Stimulated activated CD4-positive, alpha-beta T cell treated with anti-CD3 and anti-CD28 coated beads, Interleukin-2, amount 100 ng/mL, for 24 hours (primary cell): ENCODE measurements around the gene MYH13.

Experiments used
- DNase-seq, 2 donors: peaks; one replicate each; pipeline ENCODE4 v3.0.0-alpha.2; 2020

The MYH13 gene

GRCh38 chr17:10372906-10373305, at the start of gene MYH13:
Gene MYH13, minus strand, starts transcription at chr17:10373006. Its CDS starts 8,476 bp downstream, at chr17:10364530.
- DNase-seq, result no peak

DNA sequence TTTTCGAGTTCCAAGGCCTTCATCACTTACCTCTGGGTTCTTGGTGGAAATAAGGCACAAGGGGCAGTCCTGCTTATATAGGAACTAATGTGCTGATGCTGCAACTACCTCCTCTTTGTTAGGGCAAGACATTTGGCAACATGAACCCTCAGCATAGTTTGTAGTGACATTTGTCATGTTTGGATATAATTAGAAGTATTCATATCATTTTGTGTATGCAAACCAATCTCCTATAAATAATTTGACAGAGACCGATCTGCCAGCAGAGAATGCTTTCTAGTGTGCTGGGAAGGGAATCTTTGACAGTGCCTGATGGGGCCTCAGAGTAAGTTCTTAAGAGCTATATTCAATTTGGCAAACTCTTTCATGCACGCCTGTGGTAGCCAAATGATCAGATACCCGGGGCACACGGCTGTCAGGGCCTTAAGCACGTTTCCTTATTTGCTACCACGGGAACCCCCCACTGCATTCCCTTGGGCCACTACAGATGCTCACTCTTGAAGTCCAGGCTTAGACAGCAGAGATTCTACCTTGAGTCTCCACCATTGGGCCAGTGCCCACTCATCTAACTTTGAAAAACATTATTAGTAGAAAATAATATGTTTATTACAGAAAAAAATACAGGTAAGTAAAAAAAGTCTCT, 49.2 kb upstream of the MYH13 start, which contains the start of gene MYH8:
Gene MYH8, minus strand, starts transcription at position 51 of the 643 bp plus-strand sequence. CDS start 1,723 bp downstream, outside the sequence.
- no peak for DNase-seq

- DNase-seq, result no peak
Observed at GRCh38 chr17:10421211-10421610, 48.4 kb upstream of the MYH13 start.

DNA sequence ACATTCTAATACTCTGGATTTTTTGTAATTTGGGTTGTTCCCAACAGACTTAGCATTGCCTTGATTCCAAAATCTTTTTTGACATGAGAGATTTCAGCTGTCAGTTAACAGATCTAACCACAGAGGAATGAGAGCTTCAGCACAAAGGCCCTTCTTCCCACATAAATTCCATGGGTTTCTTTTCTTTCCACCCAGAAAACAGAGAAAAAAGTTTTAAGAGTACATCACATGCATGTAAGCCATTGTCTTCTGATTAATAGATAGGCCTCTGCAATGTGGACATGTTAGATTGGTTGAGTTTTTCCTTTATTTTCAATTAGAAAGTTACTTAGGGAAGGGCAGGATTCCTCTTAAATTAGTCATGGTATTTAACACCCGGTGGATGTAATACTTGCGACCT, 48.0 kb upstream of the MYH13 start:
- DNase-seq, result no peak

DNA sequence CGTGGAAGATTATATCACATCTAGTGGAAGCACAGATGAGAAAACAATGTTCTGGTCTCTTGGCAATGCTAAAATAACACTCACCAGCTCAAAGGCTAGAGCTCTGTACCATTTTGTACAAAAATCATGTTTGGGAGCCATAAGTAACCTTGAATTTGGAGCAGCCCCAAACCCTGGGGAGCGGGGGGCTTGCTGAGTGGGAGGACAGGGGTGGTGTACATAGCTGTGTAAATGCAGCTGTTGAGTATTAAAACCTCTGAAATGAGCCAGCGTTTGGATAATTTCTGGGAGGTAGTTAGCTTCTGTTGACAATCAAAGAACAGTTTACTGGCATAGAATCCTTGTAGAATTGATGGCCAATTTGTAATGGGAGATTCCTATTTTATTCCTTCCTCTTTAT, 44.6 kb upstream of the MYH13 start:
- no peak for DNase-seq

GRCh38 chr17:10415161-10415560, 42.4 kb upstream of the MYH13 start:
- no peak for DNase-seq

GRCh38 chr17:10403589-10403988, 30.8 kb upstream of the MYH13 start:
- no peak for DNase-seq

DNA sequence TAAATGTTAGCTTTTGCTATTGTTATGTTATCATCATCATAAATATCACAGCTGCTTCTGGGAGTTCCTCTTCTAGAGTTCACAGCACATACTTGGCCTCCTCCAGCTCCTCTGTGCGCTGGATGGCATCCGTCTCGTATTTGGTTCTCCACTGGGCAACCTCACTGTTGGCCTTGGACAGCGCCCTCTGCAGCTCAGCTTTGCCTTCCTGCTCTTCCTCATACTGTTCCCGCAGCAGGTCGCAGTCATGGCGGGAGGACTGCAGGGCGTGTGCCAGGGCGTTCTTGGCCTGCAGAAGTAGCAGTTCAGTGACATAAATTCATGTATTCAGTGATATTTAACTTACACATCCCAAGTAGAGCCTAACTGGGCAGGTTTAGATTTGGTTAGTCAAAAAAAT, 25.5 kb upstream of the MYH13 start:
- DNase-seq, result no peak

GRCh38 chr17:10396524-10397163, 23.8 kb upstream of the MYH13 start:
- DNase-seq, result no peak

DNA sequence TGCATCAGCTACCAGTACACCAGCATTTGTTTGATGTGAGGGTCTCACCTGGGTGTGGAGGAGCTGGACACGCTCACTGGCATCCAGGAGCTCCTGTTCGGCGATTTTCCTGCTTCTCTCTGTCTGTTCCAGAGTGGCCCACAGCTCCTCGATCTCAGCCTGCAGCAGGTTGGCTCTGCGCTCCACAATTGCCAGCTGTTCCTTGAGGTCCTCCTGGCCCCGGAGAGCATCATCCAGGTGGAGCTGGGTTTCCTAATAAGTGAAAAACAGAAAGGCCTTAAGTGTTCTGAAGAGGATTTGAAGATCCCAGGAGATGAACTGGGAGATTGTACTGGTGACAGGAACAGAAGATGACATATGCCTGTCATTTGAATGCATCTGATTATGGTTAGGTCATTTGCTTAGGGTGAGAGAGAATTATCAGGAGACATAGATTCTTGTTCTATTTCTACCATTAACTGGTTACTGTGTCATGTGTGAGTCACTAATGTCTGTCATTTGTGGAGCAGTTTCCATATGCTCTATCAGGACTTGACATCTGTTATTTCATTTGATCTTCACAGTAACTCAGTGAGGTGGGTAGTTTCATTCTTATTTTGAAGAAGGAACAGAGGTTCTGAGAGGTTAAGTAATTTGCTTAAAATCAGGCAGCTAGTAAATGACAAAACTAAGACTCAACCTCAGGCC, 21.5 kb upstream of the MYH13 start:
- DNase-seq, result no peak

- no peak for DNase-seq
Observed at GRCh38 chr17:10392880-10393279, 20.1 kb upstream of the MYH13 start.

DNA sequence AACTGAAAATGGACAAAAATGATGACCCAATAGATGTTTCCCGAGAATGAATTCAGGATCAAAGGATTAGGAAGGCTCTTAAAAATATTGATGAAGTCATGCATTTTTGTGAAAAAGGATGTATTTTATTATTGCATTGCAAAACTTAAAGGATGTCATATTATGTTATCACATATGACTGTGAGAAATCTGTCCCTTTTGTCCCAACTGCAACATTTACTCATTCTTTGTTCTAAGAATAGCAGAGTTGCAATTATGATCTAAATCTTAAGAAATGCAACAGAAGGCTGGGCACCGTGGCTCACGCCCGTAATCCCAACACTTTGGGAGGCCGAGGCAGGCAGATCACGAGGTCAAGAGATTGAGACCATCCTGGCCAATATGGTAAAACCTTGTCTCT, 13.1 kb upstream of the MYH13 start:
- DNase-seq, result no peak

- DNase-seq, result no peak
Observed at GRCh38 chr17:10384175-10384574, 11.4 kb upstream of the MYH13 start.

DNA sequence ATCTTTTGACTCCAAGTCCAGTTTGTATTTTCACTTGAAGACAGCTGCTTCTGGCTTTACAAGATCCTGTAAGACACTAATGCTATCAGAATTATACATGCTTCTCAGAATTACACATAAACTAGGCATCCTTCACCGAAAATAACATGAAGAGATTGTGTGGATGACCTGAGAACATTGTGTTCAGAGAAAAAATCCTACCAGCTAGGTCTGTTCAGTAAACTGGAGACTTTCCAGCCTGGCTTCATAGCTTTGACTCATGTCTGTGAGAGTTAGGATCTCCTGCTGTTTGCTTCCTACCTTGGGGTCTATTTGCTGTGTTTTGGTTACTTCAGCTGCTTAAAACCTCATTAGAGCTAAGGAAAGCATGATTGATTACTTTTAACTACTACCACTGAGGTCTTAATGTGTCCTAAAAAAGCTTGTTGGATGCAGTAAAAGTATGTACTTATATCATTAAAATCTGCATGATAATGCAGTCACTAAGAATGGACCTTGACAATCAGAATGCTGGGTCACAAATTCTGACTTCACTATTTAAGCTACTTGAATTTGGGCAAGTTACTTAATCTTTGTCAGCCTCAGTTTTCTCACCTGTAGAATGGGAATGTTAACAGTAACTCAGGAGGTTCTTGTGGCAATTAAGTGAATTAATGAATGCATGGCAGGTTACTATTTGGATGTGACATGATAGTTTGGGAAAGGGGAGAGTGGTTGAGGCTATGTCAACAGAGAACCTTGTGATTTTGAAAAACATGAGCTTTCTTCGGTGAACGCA, 8.0 kb upstream of the MYH13 start:
- DNase-seq, result no peak

GRCh38 chr17:10370016-10370608, 2.7 kb downstream of the MYH13 start:
- no peak for DNase-seq

- no peak for DNase-seq
Observed at GRCh38 chr17:10369239-10369638, 3.6 kb downstream of the MYH13 start.

GRCh38 chr17:10368561-10368960, 4.2 kb downstream of the MYH13 start:
- DNase-seq, result no peak

DNA sequence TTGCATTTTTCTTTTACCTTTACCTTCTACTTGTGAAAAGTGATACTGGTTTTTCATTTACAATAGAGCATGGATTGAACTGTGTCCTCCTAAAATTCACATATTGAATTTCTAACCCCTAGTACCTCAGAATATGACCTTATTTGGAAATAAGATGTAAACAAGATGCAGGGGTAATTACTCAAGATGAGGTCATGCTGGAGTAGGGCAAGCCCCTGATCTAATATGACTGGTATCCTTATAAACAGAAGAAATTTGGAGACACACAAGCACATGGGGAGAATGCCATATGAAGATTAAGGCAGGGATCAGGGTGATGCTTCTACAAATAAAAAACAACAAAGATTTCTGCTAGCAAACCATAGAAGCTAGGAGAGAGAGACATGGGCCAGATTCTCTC, 12.2 kb downstream of the MYH13 start:
- DNase-seq, result no peak

- DNase-seq, result peak; percentile 17 to 35
Observed at GRCh38 chr17:10357768-10358167, 15.0 kb downstream of the MYH13 start.

DNA sequence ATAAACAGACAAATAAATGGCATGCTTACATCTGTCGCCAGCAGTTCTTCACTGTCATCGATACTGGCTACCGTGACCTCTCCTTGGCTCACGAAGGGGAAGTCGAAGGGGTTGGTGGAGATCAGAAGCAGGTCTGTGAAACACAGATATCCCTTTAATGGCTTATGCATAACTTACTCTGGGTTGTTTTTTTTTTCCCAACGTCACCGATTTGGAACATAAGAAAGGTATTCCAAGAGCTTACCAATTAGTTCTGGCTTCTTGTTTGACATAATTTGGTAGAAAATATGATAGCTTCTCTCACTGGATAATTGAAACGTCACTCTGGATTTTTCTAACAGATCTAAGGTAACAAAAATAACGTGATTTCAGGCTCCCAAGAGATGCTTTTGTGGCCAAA, 18.2 kb downstream of the MYH13 start:
- no peak for DNase-seq

- DNase-seq, result no peak
Observed at GRCh38 chr17:10352893-10353292, 19.9 kb downstream of the MYH13 start.

GRCh38 chr17:10349403-10349802, 23.4 kb downstream of the MYH13 start:
- DNase-seq, result peak in 1 of 2 donors; percentile 2

- no peak for DNase-seq
Observed at GRCh38 chr17:10344816-10345215, 28.0 kb downstream of the MYH13 start.
